ENCODE measurements around the gene REEP5. TPM values are rescaled to one million over a fixed set of nuclear protein-coding genes. Genes with fewer than 3 reads are reported as not detected.

Gene REEP5
- total RNA-seq, 1 donor from 2014 or later: 120 TPM

GRCh38 chr5:112865128-112865527 is 56.9 kb downstream of the REEP5 start:
- DNase-seq (ENCODE audit: low read depth) (no peak), FAIRE-seq (no peak)
- Histone ChIP-seq H3K4me3 (ENCODE audit: insufficient read depth, low read depth, low read length) (no peak overlapping the region), H3K4me2 (ENCODE audit: low read length) (no peak overlapping the region), H3K9ac (ENCODE audit: low read length) (no peak overlapping the region), H3K36me3 (ENCODE audit: insufficient read depth, low read length) (peaks cover 44% of the 10 kb centered on the region), H4K20me1 (ENCODE audit: insufficient read depth, low read length) (peaks cover 64% of the 10 kb centered on the region), H3K4me1 (ENCODE audit: insufficient read depth, low read length) (peaks cover 23% of the 10 kb centered on the region), H3K27ac (ENCODE audit: low read depth, low read length) (no peak overlapping the region), H3K27me3 (ENCODE audit: insufficient read depth, low read length) (no peaks in the 10 kb centered on the region), H2AFZ (ENCODE audit: low read depth, low read length) (no peak overlapping the region), H3K79me2 (ENCODE audit: insufficient read depth, low read length) (peaks cover 57% of the 10 kb centered on the region), H3K9me3 (ENCODE audit: insufficient read depth, low read depth, low read length) (no peaks in the 10 kb centered on the region)
- Mint-ChIP-seq H3K4me3 (ENCODE audit: unreplicated experiment) (no peak overlapping the region), H3K27ac (ENCODE audit: unreplicated experiment) (no peak overlapping the region), H3K4me1 (ENCODE audit: low read depth, unreplicated experiment) (peaks cover 20% of the 10 kb centered on the region), H3K36me3 (ENCODE audit: low read depth, unreplicated experiment) (peaks cover 13% of the 10 kb centered on the region), H3K27me3 (ENCODE audit: low read depth, unreplicated experiment) (no peaks in the 10 kb centered on the region), H3K9me3 (ENCODE audit: unreplicated experiment) (peaks cover 3% of the 10 kb centered on the region)
- TF ChIP-seq EZH2 (IDR thresholded peaks at IDR 0.05; ENCODE audit: insufficient read depth, low read length): no peak
- no peak for TF ChIP-seq CTCF (IDR thresholded peaks at IDR 0.05; ENCODE audit: insufficient read depth, low read depth, low read length)

GRCh38 chr5:112863549-112863948 is 58.5 kb downstream of the REEP5 start:
- peaks cover 29% of the 10 kb centered on the region for H3K36me3 ChIP-seq (ENCODE audit: insufficient read depth, low read length)

More at GRCh38 chr5:112863549-112863948, 58.5 kb downstream of the REEP5 start:
- H3K4me3 Mint-ChIP-seq (ENCODE audit: unreplicated experiment): peak overlapping the region; percentile 98
- peaks cover 20% of the 10 kb centered on the region for H3K4me1 Mint-ChIP-seq (ENCODE audit: low read depth, unreplicated experiment)
- no peak overlapping the region for H3K27ac ChIP-seq (ENCODE audit: low read depth, low read length)
- FAIRE-seq: no peak
- H4K20me1 ChIP-seq (ENCODE audit: insufficient read depth, low read length): peaks cover 51% of the 10 kb centered on the region
- H3K27me3 ChIP-seq (ENCODE audit: insufficient read depth, low read length): no peaks in the 10 kb centered on the region
- H2AFZ ChIP-seq (ENCODE audit: low read depth, low read length): no peak overlapping the region
- H3K79me2 ChIP-seq (ENCODE audit: insufficient read depth, low read length): peaks cover 54% of the 10 kb centered on the region
- H3K27ac Mint-ChIP-seq (ENCODE audit: unreplicated experiment): no peak overlapping the region
- TF ChIP-seq EZH2 (IDR thresholded peaks at IDR 0.05; ENCODE audit: insufficient read depth, low read length): no peak
- TF ChIP-seq CTCF (IDR thresholded peaks at IDR 0.05; ENCODE audit: insufficient read depth, low read depth, low read length): no peak
- H3K4me1 ChIP-seq (ENCODE audit: insufficient read depth, low read length): peaks cover 23% of the 10 kb centered on the region
- H3K4me2 ChIP-seq (ENCODE audit: low read length): peak overlapping the region; percentile 90
- peak overlapping the region; percentile 92 for H3K4me3 ChIP-seq (ENCODE audit: insufficient read depth, low read depth, low read length)
- H3K27me3 Mint-ChIP-seq (ENCODE audit: low read depth, unreplicated experiment): no peaks in the 10 kb centered on the region
- H3K9me3 ChIP-seq (ENCODE audit: insufficient read depth, low read depth, low read length): no peaks in the 10 kb centered on the region
- peak; percentile 12 for DNase-seq (ENCODE audit: low read depth)
- H3K36me3 Mint-ChIP-seq (ENCODE audit: low read depth, unreplicated experiment): peaks cover 11% of the 10 kb centered on the region
- H3K9me3 Mint-ChIP-seq (ENCODE audit: unreplicated experiment): peaks cover 3% of the 10 kb centered on the region
- H3K9ac ChIP-seq (ENCODE audit: low read length): peak overlapping the region; percentile 98
